Measurements from ENCODE around the gene UTP3.
A peak's percentile ranks its signal among the peaks of the same experiment; 100 is the strongest.
"Not testable (repeated sequence)": the region's sequence is repeated elsewhere in the genome, so short reads cannot be mapped to it uniquely, and the experiment has no call there.

Gene UTP3

GRCh38 chr4:70687821-70688794, at the start of gene UTP3:
TSS of gene UTP3 (plus strand) at chr4:70688532. CDS start at chr4:70688678, 146 bp downstream.
- peak; percentile 94 for DNase-seq

- DNase-seq = no peak
Observed at GRCh38 chr4:70640192-70640591, 48.1 kb upstream of the UTP3 start.

- not testable (repeated sequence) for DNase-seq
Observed at GRCh38 chr4:70650741-70651140, 37.6 kb upstream of the UTP3 start.

- DNase-seq = no peak
Observed at GRCh38 chr4:70651864-70652506, 36.3 kb upstream of the UTP3 start.

- no peak for DNase-seq
Observed at GRCh38 chr4:70654605-70655011, 33.7 kb upstream of the UTP3 start.

- no peak for DNase-seq
Observed at GRCh38 chr4:70657326-70657725, 31.0 kb upstream of the UTP3 start.

GRCh38 chr4:70658418-70658817, 29.9 kb upstream of the UTP3 start:
- DNase-seq = no peak

- no peak for DNase-seq
Observed at GRCh38 chr4:70660106-70660505, 28.2 kb upstream of the UTP3 start.

GRCh38 chr4:70661309-70661922, 26.9 kb upstream of the UTP3 start:
- not testable (repeated sequence) for DNase-seq

GRCh38 chr4:70666369-70666768, 22.0 kb upstream of the UTP3 start, which contains the start of gene JCHAIN:
TSS of gene JCHAIN (minus strand) at chr4:70666508. CDS start at chr4:70666490, 18 bp downstream.
- DNase-seq = no peak

GRCh38 chr4:70667740-70668535, 20.4 kb upstream of the UTP3 start:
- DNase-seq = no peak

GRCh38 chr4:70670332-70671014, 17.9 kb upstream of the UTP3 start:
- DNase-seq = no peak

GRCh38 chr4:70671091-70671490, 17.2 kb upstream of the UTP3 start:
- DNase-seq = no peak

GRCh38 chr4:70674191-70674590, 14.1 kb upstream of the UTP3 start:
- no peak for DNase-seq

GRCh38 chr4:70674731-70675130, 13.6 kb upstream of the UTP3 start:
- DNase-seq = no peak

- no peak for DNase-seq
Observed at GRCh38 chr4:70676554-70677090, 11.7 kb upstream of the UTP3 start.

- no peak for DNase-seq
Observed at GRCh38 chr4:70678383-70678999, 9.8 kb upstream of the UTP3 start.

- DNase-seq = no peak
Observed at GRCh38 chr4:70680934-70681333, 7.4 kb upstream of the UTP3 start.

GRCh38 chr4:70681704-70682103, 6.6 kb upstream of the UTP3 start:
- no peak for DNase-seq

- DNase-seq = not testable (repeated sequence)
Observed at GRCh38 chr4:70682142-70682541, 6.2 kb upstream of the UTP3 start.

GRCh38 chr4:70687392-70687791, 940 bp upstream of the UTP3 start:
- no peak for DNase-seq
